Measurements from ENCODE around the gene TUBB8.

The TUBB8 gene

GRCh38 chr10:48996-49395 is at the start of gene TUBB8:
Gene TUBB8, minus strand, starts transcription at chr10:49296. Its CDS starts 58 bp downstream, at chr10:49238.
- TF ChIP-seq CTCF (IDR thresholded peaks at IDR 0.05; ENCODE audit: borderline replicate concordance, insufficient read depth, low read depth, low read length): no peak
- H3K4me3 ChIP-seq (ENCODE audit: low read depth, low read length): no peak within 1 kb of the TSS

- H3K4me3 ChIP-seq (ENCODE audit: low read depth, low read length): no peak overlapping the region
- no peak for TF ChIP-seq CTCF (IDR thresholded peaks at IDR 0.05; ENCODE audit: borderline replicate concordance, insufficient read depth, low read depth, low read length)
Observed at GRCh38 chr10:96466-96865, 47.4 kb upstream of the TUBB8 start.

- no peak overlapping the region for H3K4me3 ChIP-seq (ENCODE audit: low read depth, low read length)
- TF ChIP-seq CTCF (IDR thresholded peaks at IDR 0.05; ENCODE audit: borderline replicate concordance, insufficient read depth, low read depth, low read length): no peak
Observed at GRCh38 chr10:95356-96115, 46.4 kb upstream of the TUBB8 start.

- TF ChIP-seq CTCF (IDR thresholded peaks at IDR 0.05; ENCODE audit: borderline replicate concordance, insufficient read depth, low read depth, low read length): no peak
- H3K4me3 ChIP-seq (ENCODE audit: low read depth, low read length): no peak overlapping the region
Observed at GRCh38 chr10:94613-95012, 45.5 kb upstream of the TUBB8 start.

- H3K4me3 ChIP-seq (ENCODE audit: low read depth, low read length): no peak overlapping the region
- no peak for TF ChIP-seq CTCF (IDR thresholded peaks at IDR 0.05; ENCODE audit: borderline replicate concordance, insufficient read depth, low read depth, low read length)
Observed at GRCh38 chr10:92846-93245, 43.8 kb upstream of the TUBB8 start.

- H3K4me3 ChIP-seq (ENCODE audit: low read depth, low read length): no peak overlapping the region
- no peak for TF ChIP-seq CTCF (IDR thresholded peaks at IDR 0.05; ENCODE audit: borderline replicate concordance, insufficient read depth, low read depth, low read length)
Observed at GRCh38 chr10:92153-92552, 43.1 kb upstream of the TUBB8 start.

GRCh38 chr10:91313-91712 is 42.2 kb upstream of the TUBB8 start:
- TF ChIP-seq CTCF (IDR thresholded peaks at IDR 0.05; ENCODE audit: borderline replicate concordance, insufficient read depth, low read depth, low read length): no peak
- no peak overlapping the region for H3K4me3 ChIP-seq (ENCODE audit: low read depth, low read length)
